Endothelial cell of umbilical vein (primary cell): ENCODE data around the gene ELP4. TPM values are rescaled to one million over a fixed set of nuclear protein-coding genes. Genes with fewer than 3 reads are reported as not detected.
A peak's percentile ranks its signal among the peaks of the same experiment; 100 is the strongest.

ENCODE experiments used
- BruUV-seq: library from RNA; stranded (reverse); fragments of 400-500 nt; replicated peaks from 2 replicates; lab custom pipeline; 2021; lab: Mats Ljungman, UMichigan
- CTCF ChIA-PET: fragments of 300-600, 350-600 bp; sonication (Branson Sonifier 250); formaldehyde crosslinking; loops from one replicate; lab custom pipeline; 2021; ENCODE audit warnings: antibody characterized with exemption, inconsistent platforms; lab: Charles Lee
- POLR2A ChIA-PET: fragments of 300-600, 350-600 bp; sonication (Branson Sonifier 250); formaldehyde crosslinking; loops from one replicate; lab custom pipeline; 2021; ENCODE audit warnings: antibody characterized with exemption, inconsistent platforms; lab: Charles Lee
- DNase-seq: peaks from one replicate; pipeline ENCODE4 v3.0.0-alpha.2; 2011; ENCODE audit warnings: low read depth, low spot score
- FAIRE-seq: peaks from 2 replicates; lab custom pipeline; 2011; peaks lifted over from hg19 to GRCh38; lab: Jason Lieb, UNC
- H2AFZ ChIP-seq: 2 replicates; pipeline ENCODE4 v1.6.0; 2012; ENCODE audit warnings: low read depth, low read length, control low read depth, inconsistent platforms
- H3K27ac ChIP-seq: 2 replicates; pipeline ENCODE4 v1.5.1; 2011; ENCODE audit warnings: low read depth, mild to moderate bottlenecking, control low read depth, low read length, moderate library complexity; ENCODE audit not compliant: insufficient read depth
- H3K27me3 ChIP-seq, 2 experiments: 2 replicates each; pipeline versions ENCODE4 v1.6.0 to v1.6.1; 2011; ENCODE audit warnings: low read length in 2 of 2, mixed read lengths in 1 of 2; ENCODE audit not compliant: control insufficient read depth in 2 of 2, insufficient read depth in 2 of 2
- H3K36me3 ChIP-seq, 2 experiments: 2 replicates in 1 of 2; 3 replicates in 1 of 2; pipeline ENCODE4 v1.5.1; 2011; ENCODE audit warnings: low read length in 2 of 2, mild to moderate bottlenecking in 1 of 2, moderate library complexity in 1 of 2; ENCODE audit not compliant: control insufficient read depth in 2 of 2, insufficient read depth in 2 of 2; ENCODE audit errors: extremely low read depth in 1 of 2
- H3K4me1 ChIP-seq: 3 replicates; pipeline ENCODE4 v1.5.1; 2011; ENCODE audit warnings: mild to moderate bottlenecking, low read length; ENCODE audit not compliant: control insufficient read depth, insufficient read depth; ENCODE audit errors: extremely low read depth
- H3K4me2 ChIP-seq: 2 replicates; pipeline ENCODE4 v1.6.1; 2011; ENCODE audit warnings: low read length, control low read depth, mixed read lengths; ENCODE audit not compliant: insufficient read depth
- H3K4me3 ChIP-seq, 3 experiments: fragments of 200-600 bp in 1 of 3; sonication (generic), shearing (Covaris generic) in 1 of 3; replicated peaks in 1 of 3; 2 replicates each; pipeline ENCODE4 v1.5.1; 2011 to 2016; ENCODE audit warnings: control low read depth in 3 of 3, low read length in 3 of 3, mild to moderate bottlenecking in 2 of 3, inconsistent platforms in 1 of 3, low read depth in 1 of 3, moderate library complexity in 1 of 3; ENCODE audit not compliant: insufficient read depth in 1 of 3
- H3K79me2 ChIP-seq: 2 replicates; pipeline ENCODE4 v1.6.0; 2012; ENCODE audit warnings: low read length, inconsistent platforms; ENCODE audit not compliant: control insufficient read depth, insufficient read depth
- H3K9ac ChIP-seq: replicated peaks from 2 replicates; pipeline ENCODE3; 2011; ENCODE audit warnings: low read length, control low read depth; ENCODE audit not compliant: insufficient read depth; ENCODE audit errors: extremely low read depth
- H3K9me1 ChIP-seq: replicated peaks from 3 replicates; pipeline ENCODE4 v1.6.0; 2011; ENCODE audit warnings: mild to moderate bottlenecking, low read length; ENCODE audit not compliant: control insufficient read depth, insufficient read depth; ENCODE audit errors: extremely low read depth
- H3K9me3 ChIP-seq: replicated peaks from 2 replicates; pipeline ENCODE4 v1.5.1; 2012; ENCODE audit warnings: low read length, inconsistent platforms; ENCODE audit not compliant: control insufficient read depth, insufficient read depth
- H4K20me1 ChIP-seq: replicated peaks from 2 replicates; pipeline ENCODE3; 2011; ENCODE audit warnings: mild to moderate bottlenecking, low read length; ENCODE audit not compliant: control insufficient read depth, insufficient read depth; ENCODE audit errors: extremely low read depth
- EZH2 ChIP-seq: IDR thresholded peaks from 2 replicates; pipeline ENCODE4 v1.6.1; 2012; ENCODE audit warnings: borderline replicate concordance, low read depth, mild to moderate bottlenecking, moderate library complexity, low read length, inconsistent platforms; ENCODE audit not compliant: severe bottlenecking
- FOS ChIP-seq: IDR thresholded peaks from 2 replicates; pipeline ENCODE4 v1.6.1; 2011; ENCODE audit warnings: mild to moderate bottlenecking, low read length, moderate library complexity, borderline replicate concordance; ENCODE audit not compliant: insufficient read depth
- GATA2 ChIP-seq: IDR thresholded peaks from 2 replicates; pipeline ENCODE4 v1.7.0; 2011; ENCODE audit warnings: low read depth, mild to moderate bottlenecking, moderate library complexity, mixed read lengths, low read length; ENCODE audit not compliant: insufficient read length, insufficient read depth
- JUN ChIP-seq: IDR thresholded peaks from 2 replicates; pipeline ENCODE4 v1.6.1; 2011; ENCODE audit warnings: borderline replicate concordance, low read depth; ENCODE audit not compliant: insufficient read length, insufficient read depth
- MYC ChIP-seq: IDR thresholded peaks from one replicate; pipeline ENCODE4 v1.6.1; 2011; ENCODE audit warnings: mild to moderate bottlenecking, low read depth, low read length
- POLR2A ChIP-seq: IDR thresholded peaks from 2 replicates; pipeline ENCODE4 v1.6.1; 2012; ENCODE audit warnings: low read depth, mild to moderate bottlenecking, control low read depth, low read length
- POLR2AphosphoS5 ChIP-seq: IDR thresholded peaks from 2 replicates; pipeline ENCODE4 v1.6.1; 2012; ENCODE audit warnings: low read depth, mild to moderate bottlenecking, control low read depth, low read length, moderate library complexity; ENCODE audit not compliant: insufficient read depth
- dilution Hi-C: fragments of 300-500 bp; cut with MboI; formaldehyde crosslinking; loops from one replicate; pipeline ENCODE4 v1.15.0; 2019; ENCODE audit warnings: low sequenced_read_pairs; ENCODE audit not compliant: extremely low pct_ligation_motif_present
- intact Hi-C: fragments of 100-400 bp; cut with micrococcal nuclease; formaldehyde crosslinking; loops from one replicate; pipeline ENCODE4 v1.10.0; 2022
- polyA plus RNA-seq, 4 experiments: library from polyadenylated mRNA; depleted of rRNA in 3 of 4; stranded (reverse) in 3 of 4; unstranded in 1 of 4; fragments of >200 nt; gene quantifications; 2 replicates each; pipeline versions ENCODE4 v1.2.1 to v1.2.3, GENCODE V29; 2011 to 2012; ENCODE audit warnings: missing spikeins in 1 of 4
- total RNA-seq: library from RNA; stranded (reverse); gene quantifications from 2 replicates; pipeline ENCODE4 v1.2.3, GENCODE V29; 2021
- TF ChIP-seq, protein P1 (sequence below): IDR thresholded peaks from 2 replicates; pipeline ENCODE4 v1.6.1; 2011; ENCODE audit not compliant: insufficient read depth, insufficient read length
- TF ChIP-seq, protein P2 (sequence below), 2 donors: IDR thresholded peaks; 1 replicate in 1 of 2; 2 replicates in 1 of 2; pipeline ENCODE4 v1.5.1; 2011; ENCODE audit warnings: low read length in 2 of 2, mild to moderate bottlenecking in 2 of 2, moderate library complexity in 2 of 2, control low read depth in 1 of 2, inconsistent platforms in 1 of 2, low read depth in 1 of 2; ENCODE audit not compliant: insufficient read depth in 1 of 2; ENCODE audit errors: extremely low read depth in 1 of 2

Gene ELP4
- total and polyA plus RNA-seq, 2 donors (not counting 3 experiments of a cell fraction or from before 2014, with no cell fraction given), result 11.6 to 16.3 TPM

DNA sequence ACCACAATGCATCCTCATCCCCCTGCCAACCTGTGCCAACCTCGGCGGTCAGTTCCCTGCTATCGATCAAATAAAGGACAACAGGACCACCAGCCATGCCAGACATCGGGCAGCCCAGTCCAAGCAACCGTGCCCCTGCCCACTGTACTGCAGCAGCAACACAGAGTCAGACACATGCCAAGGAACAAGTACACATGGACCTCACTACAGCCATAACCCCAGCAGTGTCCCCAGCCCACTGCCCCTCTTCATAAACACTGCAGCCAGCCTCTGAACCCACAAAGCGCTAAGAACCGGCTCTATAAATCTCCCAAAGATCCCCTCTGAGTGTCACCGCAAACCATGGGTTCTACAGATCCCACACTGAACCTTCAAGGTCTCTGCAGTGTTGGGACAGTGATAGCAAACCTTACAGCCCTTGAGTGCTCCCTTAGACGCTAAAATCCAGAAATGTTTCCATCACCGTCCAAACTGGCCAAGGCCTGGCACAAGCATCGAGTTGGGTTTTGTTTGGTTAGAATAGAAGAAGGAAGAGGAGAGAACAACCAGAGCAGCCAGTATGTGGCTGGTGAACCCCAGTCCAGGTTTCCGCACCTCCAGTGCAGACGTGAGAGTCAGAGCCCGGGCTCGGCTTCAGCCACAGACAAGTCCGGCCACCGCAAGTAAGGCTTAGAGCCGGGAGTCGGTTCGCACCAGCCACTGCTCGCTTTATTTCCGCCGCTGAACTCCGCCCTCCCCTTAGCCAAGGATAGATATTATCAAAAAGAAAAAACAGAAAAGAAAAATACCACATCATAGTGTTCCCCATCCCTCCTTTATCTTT, 293.6 kb downstream of the ELP4 start:
- Histone ChIP-seq H3K9me3 (no peaks in the 10 kb centered on the region), H3K4me3 (no peak overlapping the region), H2AFZ (no peak overlapping the region), H3K27ac (no peak overlapping the region), H3K4me2 (no peak overlapping the region), H3K36me3 (no peaks in the 10 kb centered on the region), H3K79me2 (no peaks in the 10 kb centered on the region), H3K4me1 (peaks cover 5% of the 10 kb centered on the region), H3K9ac (no peak overlapping the region), H3K27me3 (peaks cover 94 to 98% of the 10 kb centered on the region in 2 experiments), H4K20me1 (peaks cover 3% of the 10 kb centered on the region), H3K9me1 (no peaks in the 10 kb centered on the region)
- ChIA-PET CTCF (interaction anchor here (0.7 to 1.1 kb wide), 2 partner anchors 162 to 372 kb away, joined by 3 to 5 read pairs; no protein-coding TSS in a partner anchor), POLR2A (no interaction called here)
- dilution Hi-C loops (no loop called here), intact Hi-C loops (loop anchor here (5.0 kb wide), 1 partner anchor 296 kb away; the partner anchor contains the start of genes ELP4 and IMMP1L)
- BruUV-seq, result no TSS peak
- TF ChIP-seq MYC (no peak), EZH2 (peak; percentile 40)
- no peak for FAIRE-seq
- no peak for DNase-seq

GRCh38 chr11:31803813-31804311, 294.3 kb downstream of the ELP4 start:
- intact Hi-C loops (loop anchor here (5.0 kb wide), 1 partner anchor 297 kb away; the partner anchor contains the start of genes ELP4 and IMMP1L), dilution Hi-C loops (no loop called here)
- Histone ChIP-seq H3K27me3 (peaks cover 94 to 98% of the 10 kb centered on the region in 2 experiments), H4K20me1 (peaks cover 3% of the 10 kb centered on the region), H3K9me1 (no peaks in the 10 kb centered on the region), H3K4me1 (no peaks in the 10 kb centered on the region), H3K4me2 (no peak overlapping the region), H3K79me2 (no peaks in the 10 kb centered on the region), H3K9me3 (no peaks in the 10 kb centered on the region), H3K9ac (no peak overlapping the region), H3K27ac (no peak overlapping the region), H2AFZ (no peak overlapping the region), H3K4me3 (no peak overlapping the region), H3K36me3 (no peaks in the 10 kb centered on the region)
- DNase-seq (no peak), FAIRE-seq (no peak)
- CTCF ChIA-PET, result interaction anchor here (0.7 to 1.1 kb wide), 2 partner anchors 163 to 372 kb away, joined by 3 to 5 read pairs; no protein-coding TSS in a partner anchor
- POLR2A ChIA-PET, result no interaction called here
- no TSS peak for BruUV-seq
- TF ChIP-seq, protein P1, sequence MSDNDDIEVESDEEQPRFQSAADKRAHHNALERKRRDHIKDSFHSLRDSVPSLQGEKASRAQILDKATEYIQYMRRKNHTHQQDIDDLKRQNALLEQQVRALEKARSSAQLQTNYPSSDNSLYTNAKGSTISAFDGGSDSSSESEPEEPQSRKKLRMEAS, result no peak
- TF ChIP-seq EZH2 (no peak), POLR2A (no peak), POLR2AphosphoS5 (no peak), MYC (no peak), FOS (no peak), JUN (no peak), GATA2 (no peak)
- TF ChIP-seq, protein P2, sequence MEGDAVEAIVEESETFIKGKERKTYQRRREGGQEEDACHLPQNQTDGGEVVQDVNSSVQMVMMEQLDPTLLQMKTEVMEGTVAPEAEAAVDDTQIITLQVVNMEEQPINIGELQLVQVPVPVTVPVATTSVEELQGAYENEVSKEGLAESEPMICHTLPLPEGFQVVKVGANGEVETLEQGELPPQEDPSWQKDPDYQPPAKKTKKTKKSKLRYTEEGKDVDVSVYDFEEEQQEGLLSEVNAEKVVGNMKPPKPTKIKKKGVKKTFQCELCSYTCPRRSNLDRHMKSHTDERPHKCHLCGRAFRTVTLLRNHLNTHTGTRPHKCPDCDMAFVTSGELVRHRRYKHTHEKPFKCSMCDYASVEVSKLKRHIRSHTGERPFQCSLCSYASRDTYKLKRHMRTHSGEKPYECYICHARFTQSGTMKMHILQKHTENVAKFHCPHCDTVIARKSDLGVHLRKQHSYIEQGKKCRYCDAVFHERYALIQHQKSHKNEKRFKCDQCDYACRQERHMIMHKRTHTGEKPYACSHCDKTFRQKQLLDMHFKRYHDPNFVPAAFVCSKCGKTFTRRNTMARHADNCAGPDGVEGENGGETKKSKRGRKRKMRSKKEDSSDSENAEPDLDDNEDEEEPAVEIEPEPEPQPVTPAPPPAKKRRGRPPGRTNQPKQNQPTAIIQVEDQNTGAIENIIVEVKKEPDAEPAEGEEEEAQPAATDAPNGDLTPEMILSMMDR (IDR thresholded peaks at IDR 0.05; ENCODE audit: extremely low read depth in 1 of 2, insufficient read depth in 1 of 2, low read depth in 1 of 2, low read length in 2 of 2), result no peak
